ENCODE measurements around the gene SMCO4. TPM values are rescaled to one million over a fixed set of nuclear protein-coding genes. Genes with fewer than 3 reads are reported as not detected.
"Not testable (repeated sequence)": the region's sequence is repeated elsewhere in the genome, so short reads cannot be mapped to it uniquely, and the experiment has no call there.

SMCO4 gene
- total RNA-seq, 1 donor from 2014 or later, result 33.3 TPM

GRCh38 chr11:93480756-93481155 is 62.4 kb downstream of the SMCO4 start:
- intact Hi-C loops (cut with micrococcal nuclease), result no loop called here

GRCh38 chr11:93480256-93480655 is 62.9 kb downstream of the SMCO4 start:
- intact Hi-C loops (cut with micrococcal nuclease), result no loop called here

GRCh38 chr11:93478841-93479240 is 64.3 kb downstream of the SMCO4 start:
- intact Hi-C loops (cut with micrococcal nuclease), result no loop called here

- intact Hi-C loops (cut with micrococcal nuclease), result no loop called here
These were observed 65.4 kb downstream of the SMCO4 start for GRCh38 chr11:93477684-93478234.

- intact Hi-C loops (cut with micrococcal nuclease), result no loop called here
These were observed 66.4 kb downstream of the SMCO4 start for GRCh38 chr11:93476796-93477195.

GRCh38 chr11:93474123-93474522 is 69.1 kb downstream of the SMCO4 start:
- intact Hi-C loops (cut with micrococcal nuclease), result no loop called here

- intact Hi-C loops (cut with micrococcal nuclease), result no loop called here
These were observed 74.9 kb downstream of the SMCO4 start for GRCh38 chr11:93468290-93468689.

- intact Hi-C loops (cut with micrococcal nuclease), result no loop called here
These were observed 76.1 kb downstream of the SMCO4 start for GRCh38 chr11:93467054-93467453.

GRCh38 chr11:93464927-93465540 is 78.2 kb downstream of the SMCO4 start:
- intact Hi-C loops (cut with micrococcal nuclease), result no loop called here

- intact Hi-C loops (cut with micrococcal nuclease), result not testable (repeated sequence)
These were observed 79.5 kb downstream of the SMCO4 start for GRCh38 chr11:93463666-93464065.

- intact Hi-C loops (cut with micrococcal nuclease), result no loop called here
These were observed 84.9 kb downstream of the SMCO4 start for GRCh38 chr11:93458286-93458685.

GRCh38 chr11:93444617-93445073 is 98.5 kb downstream of the SMCO4 start:
- intact Hi-C loops (cut with micrococcal nuclease), result no loop called here

- intact Hi-C loops (cut with micrococcal nuclease), result not testable (repeated sequence)
These were observed 100.0 kb downstream of the SMCO4 start for GRCh38 chr11:93443232-93443631.

GRCh38 chr11:93432247-93432646 is 110.9 kb downstream of the SMCO4 start:
- intact Hi-C loops (cut with micrococcal nuclease), result no loop called here

Other genes with a start within 250 kb of the SMCO4 start
- gene DEUP1, start 212.6 kb downstream of the SMCO4 start, total RNA-seq, result not detected in 2 replicates
- 23.6 and 24.0 TPM in 2 replicates for gene CEP295, start 118.3 kb upstream of the SMCO4 start, total RNA-seq
- 177 and 180 TPM in 2 replicates for gene TAF1D, start 198.1 kb upstream of the SMCO4 start, total RNA-seq
- gene C11orf54, start 198.3 kb upstream of the SMCO4 start, total RNA-seq, result 21.3 and 24.6 TPM in 2 replicates
- 49.9 and 50.4 TPM in 2 replicates for gene MED17, start 240.9 kb upstream of the SMCO4 start, total RNA-seq